AG08396 (cell line): ENCODE results near the gene BEAN1.
"Not testable (repeated sequence)": the region's sequence is repeated elsewhere in the genome, so short reads cannot be mapped to it uniquely, and the experiment has no call there.

Source experiments
- DNase-seq: peaks from one replicate; pipeline ENCODE4 v3.0.0; 2012; ENCODE audit warnings: low spot score, mixed read lengths

Gene BEAN1

GRCh38 chr16:66486199-66486772, 59.2 kb downstream of the BEAN1 start:
- DNase-seq, result no peak

- peak; percentile 62 for DNase-seq
These were observed 59.9 kb downstream of the BEAN1 start for GRCh38 chr16:66486773-66487579.

- DNase-seq, result no peak
These were observed 60.6 kb downstream of the BEAN1 start for GRCh38 chr16:66487580-66488275.

- DNase-seq, result no peak
These were observed 61.4 kb downstream of the BEAN1 start for GRCh38 chr16:66488505-66488904.

DNA sequence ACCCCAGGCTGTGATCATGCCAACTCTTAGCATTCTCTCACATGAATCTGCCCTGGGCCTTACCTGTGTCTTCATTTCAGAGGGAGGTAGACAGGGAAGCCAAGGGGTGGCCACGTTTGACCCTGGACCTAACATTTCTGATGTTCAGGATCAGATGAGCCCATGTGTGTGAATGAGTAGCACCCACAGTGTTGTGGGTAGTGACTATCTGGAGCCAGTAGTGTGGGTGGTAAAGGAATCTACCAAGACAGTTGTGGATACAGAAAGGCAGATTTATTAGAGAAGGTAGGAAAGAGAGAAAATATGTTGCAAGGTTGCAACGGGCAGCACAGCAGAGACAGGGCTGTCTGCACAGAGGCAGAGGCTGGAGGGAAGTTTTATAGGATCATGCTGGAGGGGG, 62.3 kb downstream of the BEAN1 start:
- no peak for DNase-seq

GRCh38 chr16:66489818-66490217, 62.7 kb downstream of the BEAN1 start:
- no peak for DNase-seq

DNA sequence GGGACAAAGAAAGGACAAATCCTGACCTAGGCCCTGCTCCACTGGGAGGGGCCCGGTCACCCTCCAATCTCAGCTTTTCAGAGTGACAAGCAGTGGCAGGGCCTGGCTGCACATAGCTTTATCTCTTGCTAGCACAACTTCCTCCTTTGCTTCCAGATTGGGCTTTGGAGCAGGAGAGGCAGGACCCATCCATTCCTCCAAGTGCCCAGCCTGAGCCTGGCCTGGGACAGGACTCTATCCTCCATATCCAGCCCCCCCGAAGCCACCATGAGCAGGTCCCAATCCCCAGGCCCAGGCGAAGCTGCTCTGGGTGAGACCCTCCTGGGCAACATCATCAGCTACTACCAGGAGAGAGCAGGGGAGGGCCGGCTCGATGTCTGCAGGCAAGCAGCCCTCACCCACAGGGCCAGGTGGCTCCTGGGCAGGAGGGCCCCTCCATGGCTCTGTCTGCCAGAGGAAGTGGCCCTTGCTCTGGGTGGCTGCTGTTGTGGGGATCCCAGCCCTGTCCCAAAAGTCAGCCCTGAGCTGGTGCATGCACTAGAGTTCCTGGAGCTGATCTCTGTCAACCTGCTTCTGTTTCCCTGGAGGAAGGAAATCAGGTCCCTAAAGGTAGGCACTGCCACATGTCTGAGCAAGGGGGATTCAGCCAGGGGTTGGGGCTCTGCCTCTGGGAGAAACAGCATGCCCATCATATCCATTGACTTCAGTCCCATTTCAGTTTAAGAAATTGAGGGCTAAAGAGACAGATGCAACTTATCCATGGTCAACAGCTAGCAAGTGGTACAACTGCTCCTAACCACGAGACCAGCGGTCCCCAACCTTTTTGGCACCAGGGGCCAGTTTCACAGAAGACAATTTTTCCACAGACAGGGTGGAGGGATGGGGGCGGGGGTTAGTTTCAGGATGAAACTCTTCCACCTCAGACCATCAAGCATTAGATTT, 64.0 kb downstream of the BEAN1 start:
- no peak for DNase-seq

DNA sequence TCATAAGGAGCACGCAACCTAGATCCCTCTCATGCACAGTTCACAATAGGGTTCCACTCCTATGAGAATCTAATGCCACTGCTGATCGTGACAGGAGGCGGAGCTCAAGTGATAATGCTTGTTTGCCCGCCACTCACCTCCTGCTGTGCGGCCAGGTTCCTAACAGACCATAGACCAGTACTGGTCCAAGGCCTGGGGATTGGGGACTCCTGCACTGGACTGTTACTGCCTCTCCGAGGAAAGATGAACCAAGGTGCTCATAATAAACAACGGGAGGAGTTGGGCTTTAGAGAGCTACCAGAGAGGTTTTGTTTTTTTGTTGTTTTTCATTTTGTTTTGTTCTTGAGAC, 64.6 kb downstream of the BEAN1 start:
- DNase-seq, result no peak

- DNase-seq, result no peak
These were observed 66.7 kb downstream of the BEAN1 start for GRCh38 chr16:66493490-66494401.

DNA sequence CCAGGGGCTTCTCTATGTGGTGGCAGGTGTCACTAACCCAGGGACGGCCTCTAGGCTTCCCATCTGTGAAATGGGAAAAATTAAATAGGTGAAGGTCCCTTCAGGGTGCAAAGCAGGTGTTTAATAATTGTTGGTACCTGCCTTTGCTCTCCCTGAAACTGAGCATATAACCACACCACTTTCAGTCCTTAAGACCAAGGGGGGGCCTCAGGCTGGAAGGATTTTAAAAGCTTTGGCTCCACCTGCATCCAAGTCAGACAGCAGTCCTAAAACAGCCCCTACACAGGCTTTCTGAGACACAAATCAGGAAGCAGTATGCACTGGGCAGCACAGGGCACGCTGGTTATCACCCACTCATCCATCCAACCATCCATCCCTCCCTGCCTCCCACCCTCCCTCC, 67.8 kb downstream of the BEAN1 start:
- DNase-seq, result no peak

GRCh38 chr16:66495440-66495839, 68.3 kb downstream of the BEAN1 start:
- DNase-seq, result no peak

DNA sequence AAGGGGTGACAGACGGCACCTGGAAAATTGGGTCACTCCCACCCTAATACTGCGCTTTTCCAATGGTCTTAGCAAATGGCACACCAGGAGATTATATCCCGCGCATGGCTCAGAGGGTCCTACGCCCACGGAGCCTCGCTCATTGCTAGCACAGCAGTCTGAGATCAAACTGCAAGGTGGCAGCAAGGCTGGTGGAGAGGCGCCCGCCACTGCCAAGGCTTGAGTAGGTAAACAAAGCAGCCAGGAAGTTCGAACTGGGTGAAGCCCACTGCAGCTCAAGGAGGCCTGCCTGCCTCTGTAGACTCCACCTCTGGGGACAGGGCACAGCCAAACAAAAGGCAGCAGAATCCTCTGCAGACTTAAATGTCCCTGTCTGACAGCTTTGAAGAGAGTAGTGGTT, 69.1 kb downstream of the BEAN1 start:
- DNase-seq, result not testable (repeated sequence)

DNA sequence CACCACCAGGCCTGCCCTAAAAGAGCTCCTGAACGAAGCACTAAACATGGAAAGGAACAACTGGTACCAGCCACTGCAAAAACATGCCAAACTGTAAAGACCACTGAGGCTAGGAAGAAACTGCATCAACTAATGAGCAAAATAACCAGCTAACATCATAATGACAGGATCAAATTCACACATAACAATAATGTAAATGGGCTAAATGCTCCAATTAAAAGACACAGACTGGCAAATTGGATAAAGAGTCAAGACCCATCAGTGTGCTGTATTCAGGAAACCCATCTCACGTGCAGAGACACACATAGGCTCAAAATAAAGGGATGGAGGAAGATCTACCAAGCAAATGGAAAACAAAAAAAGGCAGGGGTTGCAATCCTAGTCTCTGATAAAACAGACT, 70.8 kb downstream of the BEAN1 start:
- not testable (repeated sequence) for DNase-seq

DNA sequence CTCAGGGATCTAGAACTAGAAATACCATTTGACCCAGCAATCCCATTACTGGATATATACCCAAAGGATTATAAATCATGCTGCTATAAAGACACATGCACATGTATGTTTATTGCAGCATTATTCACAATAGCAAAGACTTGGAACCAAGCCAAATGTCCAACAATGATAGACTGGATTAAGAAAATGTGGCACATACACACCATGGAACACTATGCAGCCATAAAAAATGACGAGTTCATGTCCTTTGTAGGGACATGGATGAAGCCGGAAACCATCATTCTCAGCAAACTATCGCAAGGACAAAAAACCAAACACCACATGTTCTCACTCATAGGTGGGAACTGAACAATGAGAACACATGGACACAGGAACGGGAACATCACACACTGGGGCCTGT, 74.5 kb downstream of the BEAN1 start:
- DNase-seq, result not testable (repeated sequence)

GRCh38 chr16:66502020-66502913, 75.2 kb downstream of the BEAN1 start:
- peak; percentile 45 for DNase-seq

- DNase-seq, result no peak
These were observed 75.9 kb downstream of the BEAN1 start for GRCh38 chr16:66503030-66503429.

GRCh38 chr16:66503612-66504011, 76.5 kb downstream of the BEAN1 start:
- no peak for DNase-seq

DNA sequence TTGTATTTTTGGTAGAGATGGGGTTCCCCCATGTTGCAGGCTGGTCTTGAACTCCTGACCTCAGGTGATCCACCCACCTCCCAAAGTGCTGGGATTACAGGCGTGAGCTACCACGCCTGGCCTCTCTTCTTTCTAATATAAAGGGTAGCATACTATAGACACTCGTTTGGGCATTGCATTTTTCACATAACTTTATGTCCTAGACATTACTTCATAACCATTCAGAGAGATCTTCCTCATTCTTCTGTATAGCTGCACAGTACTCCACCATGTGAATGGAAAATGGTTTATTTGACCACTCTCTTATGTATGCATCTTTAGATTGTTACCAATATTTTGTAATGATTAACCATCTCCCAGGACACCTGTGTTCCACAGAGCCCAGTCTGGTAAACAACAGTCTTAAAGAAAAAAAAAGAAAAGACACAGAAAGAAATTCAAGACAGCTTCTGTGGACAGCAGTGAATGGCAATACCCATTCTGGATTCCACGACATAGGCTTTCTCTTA, 80.7 kb downstream of the BEAN1 start:
- DNase-seq, result no peak

- DNase-seq, result no peak
These were observed 81.3 kb downstream of the BEAN1 start for GRCh38 chr16:66508248-66508913.
